NCI-H748 treated with DMSO at 0.1 percent for 48 hours (cell line): ENCODE results near the gene MAP3K14.
"Not testable (repeated sequence)": the region's sequence is repeated elsewhere in the genome, so short reads cannot be mapped to it uniquely, and the experiment has no call there.

Experiments
- DNase-seq: peaks from one replicate; lab custom pipeline; 2025; lab: John Stamatoyannopoulos, UW

The MAP3K14 gene

GRCh38 chr17:45315648-45316433 is 979 bp downstream of the MAP3K14 start:
- peak; percentile 12 for DNase-seq

- DNase-seq, result no peak
Observed at GRCh38 chr17:45314741-45315647, 1.8 kb downstream of the MAP3K14 start.

DNA sequence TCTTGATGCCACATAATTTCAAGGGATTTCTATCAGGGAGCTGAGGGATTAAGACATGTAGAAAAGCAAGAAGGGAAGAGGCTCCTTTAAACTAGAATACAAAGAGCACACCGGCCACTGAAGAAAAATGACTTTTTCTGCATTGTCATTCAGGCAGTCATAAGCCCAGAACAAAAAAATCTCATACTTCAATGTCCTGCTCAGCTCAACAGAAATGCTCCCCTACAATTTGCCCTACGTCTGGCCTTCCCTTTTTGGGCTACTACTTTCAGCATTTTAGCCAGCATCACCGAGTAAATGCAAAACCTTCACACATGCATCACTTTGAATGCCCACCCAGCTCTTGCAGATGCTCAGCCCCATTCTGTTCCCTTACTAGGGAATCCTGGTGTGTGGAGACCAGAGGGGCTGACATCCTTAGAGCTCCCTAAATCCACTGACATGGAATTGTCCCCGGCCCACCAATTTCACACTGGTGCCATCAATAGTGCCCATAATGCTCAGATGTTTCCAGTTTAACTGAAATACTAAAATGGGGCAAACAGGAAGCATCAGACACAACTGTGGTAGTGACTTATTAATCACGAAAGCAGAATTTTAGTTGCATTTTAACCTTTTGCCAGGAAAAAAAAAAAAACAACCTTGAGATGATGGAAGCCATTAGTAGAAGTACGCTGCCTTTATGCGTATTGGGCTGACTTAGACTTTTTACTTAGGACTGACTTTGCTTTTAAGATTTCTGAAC is 2.7 kb downstream of the MAP3K14 start:
- DNase-seq, result no peak

GRCh38 chr17:45313421-45313771 is 3.4 kb downstream of the MAP3K14 start:
- no peak for DNase-seq

- no peak for DNase-seq
Observed at GRCh38 chr17:45312477-45313420, 4.1 kb downstream of the MAP3K14 start.

DNA sequence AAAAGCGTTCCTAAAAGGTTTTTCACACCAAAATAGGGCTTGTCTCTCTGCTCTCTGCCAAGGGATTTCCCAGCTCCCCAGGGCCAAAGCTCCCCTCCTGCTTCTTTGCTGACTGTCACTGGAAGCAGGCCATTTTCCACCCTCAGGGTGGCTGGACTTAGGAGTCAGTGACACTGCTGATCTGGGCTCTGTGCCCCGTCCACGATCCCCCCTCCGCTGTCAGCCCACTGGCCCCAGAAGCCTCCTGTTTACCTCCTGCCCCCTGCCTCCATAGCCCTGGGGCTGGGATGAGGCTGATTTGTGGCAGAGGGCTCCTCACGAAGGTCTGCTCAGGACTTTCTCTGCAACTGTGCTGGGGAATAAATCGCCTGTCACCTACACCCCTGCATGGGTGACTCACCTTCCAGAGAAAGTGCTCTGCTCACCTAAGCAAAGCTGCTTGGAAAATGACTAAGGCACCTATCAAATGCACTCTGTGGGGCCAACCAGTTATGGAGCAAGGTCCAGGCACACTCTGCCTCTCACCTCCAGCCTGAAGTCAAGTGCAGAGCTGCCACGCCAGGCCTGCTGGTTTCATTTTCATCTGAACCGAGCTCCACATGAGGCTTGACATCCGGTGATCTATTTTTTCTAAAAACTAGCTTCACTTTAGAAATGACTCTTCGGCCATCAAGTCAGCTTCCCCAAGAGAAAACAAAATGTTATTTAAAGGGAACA is 4.9 kb downstream of the MAP3K14 start:
- DNase-seq, result no peak

- DNase-seq, result no peak
Observed at GRCh38 chr17:45311401-45311759, 5.4 kb downstream of the MAP3K14 start.

GRCh38 chr17:45310380-45311324 is 6.2 kb downstream of the MAP3K14 start:
- DNase-seq, result peak; percentile 83

- DNase-seq, result no peak
Observed at GRCh38 chr17:45309400-45309799, 7.4 kb downstream of the MAP3K14 start.

DNA sequence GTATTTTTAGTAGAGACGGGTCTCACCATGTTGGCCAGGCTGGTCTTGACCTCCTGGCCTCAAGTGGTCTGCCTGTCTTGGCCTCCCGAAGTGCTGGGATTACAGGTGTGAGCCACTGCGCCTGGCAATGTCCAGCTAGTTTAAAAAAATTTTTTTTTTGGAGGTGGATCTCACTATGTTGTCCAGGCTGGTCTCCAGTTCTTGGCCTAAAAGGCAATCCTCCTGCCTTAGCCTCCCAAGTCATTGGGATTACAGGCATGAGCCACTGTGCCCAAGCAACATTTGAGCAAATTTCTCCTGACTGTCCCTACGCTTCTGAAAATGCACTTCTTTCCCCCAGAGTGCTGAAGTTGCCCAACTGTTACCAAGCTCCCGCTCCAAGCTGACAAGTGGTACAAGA is 8.0 kb downstream of the MAP3K14 start:
- DNase-seq, result no peak

DNA sequence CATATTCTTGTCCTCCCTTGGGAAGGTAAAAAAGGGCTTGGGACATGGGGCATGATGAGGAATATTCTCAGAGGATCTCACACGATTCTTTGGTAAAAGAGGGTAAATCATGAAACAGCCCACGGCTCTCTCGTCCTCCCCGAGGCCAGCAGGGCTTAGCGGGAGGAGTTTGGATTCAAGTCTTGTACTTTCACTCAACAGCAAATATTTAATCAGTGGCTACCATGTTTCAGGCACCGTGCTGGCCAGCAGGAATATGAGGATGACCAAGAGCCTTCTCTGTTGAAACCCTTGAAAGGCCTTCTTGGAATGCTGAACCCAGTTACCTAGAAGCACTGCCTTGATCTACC is 8.8 kb downstream of the MAP3K14 start:
- DNase-seq, result no peak

DNA sequence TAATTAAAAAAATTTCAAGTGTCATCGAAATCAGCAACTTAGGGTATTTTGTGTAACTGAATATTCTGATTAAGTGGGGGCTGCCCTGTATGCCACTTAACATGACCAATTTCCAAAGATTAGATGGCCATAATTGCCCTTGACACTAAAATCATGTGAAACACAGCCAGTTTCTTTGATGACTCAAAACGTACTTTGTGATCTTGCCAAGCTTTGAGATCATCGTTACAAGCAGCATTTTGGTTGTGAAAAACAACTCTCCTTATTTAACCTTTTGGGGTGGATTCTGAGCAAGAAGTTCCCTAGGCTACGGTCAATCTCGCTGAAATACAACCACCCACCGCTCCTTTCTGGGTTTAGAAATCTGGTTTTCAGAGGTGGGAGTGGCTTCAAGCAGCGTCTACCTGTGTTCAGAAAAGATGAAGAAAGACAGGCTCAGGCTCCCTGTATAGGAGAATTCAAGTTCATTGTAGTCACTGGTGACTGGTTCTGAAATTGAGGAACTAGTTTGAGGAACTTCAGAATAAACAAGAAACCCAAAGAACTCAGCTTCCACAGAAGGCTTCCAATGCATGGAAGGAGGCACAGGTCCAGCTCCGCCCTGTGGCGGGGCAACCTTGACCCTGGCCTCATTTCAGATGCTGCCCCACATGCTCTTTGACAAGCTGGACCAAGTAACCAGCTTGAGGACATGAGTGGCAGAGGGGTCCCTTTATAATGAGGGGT is 9.4 kb downstream of the MAP3K14 start:
- no peak for DNase-seq

DNA sequence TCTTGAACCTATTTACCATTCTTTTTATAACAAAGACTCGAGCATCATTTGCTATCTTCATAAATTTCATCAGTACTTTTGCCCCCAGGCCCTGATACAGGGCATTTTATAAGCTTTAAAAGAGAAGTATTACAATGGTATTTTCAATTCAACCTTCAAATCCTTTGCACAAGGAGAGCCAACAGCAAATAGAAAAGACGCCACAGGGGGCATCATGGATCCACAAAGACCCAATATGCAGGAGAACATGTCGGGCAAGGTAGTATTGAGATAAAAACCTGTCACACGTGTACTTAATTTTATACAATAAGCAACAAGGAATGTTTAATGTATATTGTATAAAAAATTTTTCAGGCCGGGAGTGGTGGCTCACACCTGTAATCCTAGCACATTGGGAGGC is 10.2 kb downstream of the MAP3K14 start:
- DNase-seq, result no peak

DNA sequence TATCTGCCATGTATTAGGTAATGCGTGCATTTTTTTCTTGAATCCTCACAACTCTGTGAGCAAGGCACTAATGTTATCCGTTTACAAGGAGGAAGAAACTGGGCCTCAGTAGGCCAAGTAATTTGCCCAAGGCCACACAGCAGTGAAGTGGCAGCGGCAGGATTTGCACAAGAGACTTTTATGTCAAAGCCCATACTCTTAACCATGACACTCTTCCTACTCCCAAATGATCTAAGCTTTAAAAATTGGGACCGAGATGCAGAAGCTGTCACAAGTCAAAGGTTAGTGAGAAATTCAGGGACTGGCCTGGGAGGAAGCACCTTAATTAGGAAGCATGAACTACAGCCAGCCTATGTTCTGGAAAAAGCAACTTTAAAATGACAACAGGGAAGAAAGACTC is 10.7 kb downstream of the MAP3K14 start:
- no peak for DNase-seq

DNA sequence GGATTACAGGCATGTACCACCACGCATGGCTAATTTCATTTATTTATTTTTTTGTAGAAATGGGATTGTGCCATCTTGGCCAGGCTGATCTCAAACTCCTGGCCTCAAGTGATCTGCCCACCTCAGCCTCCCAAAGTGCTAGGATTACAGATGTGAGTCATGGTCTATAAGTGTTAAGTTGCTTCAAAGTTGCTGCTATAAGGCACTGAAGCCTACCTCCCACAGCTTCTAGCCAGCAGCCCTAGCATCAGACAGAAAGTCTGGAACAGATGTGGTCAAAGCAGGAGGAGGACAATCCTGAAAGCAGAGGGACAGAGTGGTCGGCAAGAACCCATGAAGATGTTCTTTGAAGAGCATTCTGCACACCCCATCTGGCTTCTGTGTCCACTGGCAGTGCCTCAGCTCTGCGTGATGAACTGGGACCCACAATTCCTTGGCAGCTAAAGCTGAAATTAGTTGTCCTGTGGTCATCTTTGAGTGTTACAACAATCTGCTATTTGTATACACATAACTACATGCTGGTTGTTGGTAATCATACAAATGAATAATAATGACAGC is 11.2 kb downstream of the MAP3K14 start:
- no peak for DNase-seq

DNA sequence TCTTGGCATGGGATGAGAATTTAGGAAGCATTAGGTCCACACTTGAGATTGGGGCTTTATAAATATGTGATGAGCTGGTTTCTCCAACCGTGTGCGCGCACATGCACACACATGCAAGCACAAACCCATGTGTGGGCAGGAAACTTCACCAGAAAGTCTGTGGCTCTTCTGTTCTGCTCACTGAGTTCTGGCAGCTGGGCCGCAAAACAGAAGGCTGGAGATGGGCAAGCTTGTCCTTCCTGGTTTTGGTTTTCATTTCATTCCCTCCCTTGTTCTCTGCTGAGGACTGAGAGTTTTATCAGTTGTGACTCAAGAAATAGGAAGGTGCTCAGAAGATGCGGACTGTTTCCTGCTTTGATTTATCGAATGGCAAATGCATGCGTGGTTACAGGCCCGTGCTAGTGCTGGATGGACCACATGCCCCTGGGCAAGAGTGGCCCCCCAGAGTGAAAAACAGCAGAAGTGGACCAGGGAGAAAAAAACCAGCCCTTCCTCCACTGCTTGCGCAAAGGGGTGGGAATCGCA is 14.1 kb downstream of the MAP3K14 start:
- no peak for DNase-seq

DNA sequence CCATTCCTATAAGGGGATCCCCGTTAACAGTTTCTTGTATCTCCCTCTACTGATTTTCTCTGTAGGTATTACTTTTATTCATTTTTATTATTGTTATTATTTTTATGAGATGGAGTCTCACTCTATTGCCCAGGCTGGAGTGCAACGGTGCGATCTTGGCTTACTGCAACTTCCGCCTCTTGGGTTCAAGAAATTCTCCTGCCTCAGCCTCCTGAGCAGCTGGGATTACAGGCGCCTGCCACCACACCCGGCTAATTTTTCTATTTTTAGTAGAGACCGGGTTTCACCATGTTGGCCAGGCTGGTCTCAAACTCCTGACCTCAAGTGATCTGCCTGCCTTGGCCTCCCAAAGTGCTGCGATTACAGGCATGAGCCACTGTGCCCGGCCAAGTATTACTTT is 14.6 kb downstream of the MAP3K14 start:
- not testable (repeated sequence) for DNase-seq

GRCh38 chr17:45301674-45302073 is 15.1 kb downstream of the MAP3K14 start:
- DNase-seq, result no peak
